NOMO-1 treated with DMSO at 0.1 percent for 48 hours (cell line): ENCODE measurements around the gene CALN1.
"Not testable (repeated sequence)": the region's sequence is repeated elsewhere in the genome, so short reads cannot be mapped to it uniquely, and the experiment has no call there.

Experiments
- DNase-seq: peaks from one replicate; lab custom pipeline; 2025; ENCODE audit not compliant: unreplicated experiment; lab: John Stamatoyannopoulos, UW

CALN1 gene

GRCh38 chr7:72412121-72412618 is at the start of gene CALN1:
CALN1 (minus strand) TSS chr7:72412338.
- not testable (repeated sequence) for DNase-seq

- DNase-seq, result no peak
These were observed 41.3 kb upstream of the CALN1 start for GRCh38 chr7:72453471-72453870.

- no peak for DNase-seq
These were observed 35.5 kb upstream of the CALN1 start for GRCh38 chr7:72447465-72448204.

- DNase-seq, result no peak
These were observed 34.7 kb upstream of the CALN1 start for GRCh38 chr7:72446591-72447462.

GRCh38 chr7:72446131-72446530 is 34.0 kb upstream of the CALN1 start:
- DNase-seq, result no peak

- DNase-seq, result no peak
These were observed 33.4 kb upstream of the CALN1 start for GRCh38 chr7:72445580-72445979.

- peak; percentile 57 for DNase-seq
These were observed 32.9 kb upstream of the CALN1 start for GRCh38 chr7:72445075-72445474.

GRCh38 chr7:72444026-72444776 is 32.1 kb upstream of the CALN1 start:
- DNase-seq, result peak; percentile 91

- no peak for DNase-seq
These were observed 29.7 kb upstream of the CALN1 start for GRCh38 chr7:72441791-72442190.

GRCh38 chr7:72438491-72438890 is 26.4 kb upstream of the CALN1 start:
- DNase-seq, result no peak

- DNase-seq, result no peak
These were observed 25.5 kb upstream of the CALN1 start for GRCh38 chr7:72437610-72438009.

- DNase-seq, result no peak
These were observed 25.0 kb upstream of the CALN1 start for GRCh38 chr7:72437061-72437585.

GRCh38 chr7:72435925-72436480 is 23.9 kb upstream of the CALN1 start:
- no peak for DNase-seq

GRCh38 chr7:72435366-72435765 is 23.2 kb upstream of the CALN1 start:
- no peak for DNase-seq

GRCh38 chr7:72430531-72430930 is 18.4 kb upstream of the CALN1 start:
- no peak for DNase-seq

GRCh38 chr7:72429316-72429715 is 17.2 kb upstream of the CALN1 start:
- DNase-seq, result no peak

GRCh38 chr7:72416846-72417245 is 4.7 kb upstream of the CALN1 start:
- DNase-seq, result no peak

- no peak for DNase-seq
These were observed 3.4 kb upstream of the CALN1 start for GRCh38 chr7:72415586-72415985.

- DNase-seq, result no peak
These were observed 1.7 kb upstream of the CALN1 start for GRCh38 chr7:72413886-72414285.

- no peak for DNase-seq
These were observed 1.2 kb upstream of the CALN1 start for GRCh38 chr7:72413290-72413689.

GRCh38 chr7:72411419-72411818 is 719 bp downstream of the CALN1 start:
- DNase-seq, result peak; percentile 46
